ENCODE data around the gene PDS5B. TPM values are rescaled to one million over a fixed set of nuclear protein-coding genes. Genes with fewer than 3 reads are reported as not detected.

PDS5B gene
- total RNA-seq, 1 donor from 2014 or later, result 49.4 TPM

- TF ChIP-seq POLR2A (IDR thresholded peaks at IDR 0.05) (no peak), POLR2AphosphoS5 (IDR thresholded peaks at IDR 0.05; ENCODE audit: insufficient read depth in 1 of 2, low read depth in 1 of 2) (no peak), CTCF (IDR thresholded peaks at IDR 0.05) (no peak)
- intact Hi-C loops (cut with DNase I), result no loop called here
- no peak overlapping the region for H3K27ac ChIP-seq
- no peaks in the 10 kb centered on the region for H3K36me3 ChIP-seq
- H3K27me3 ChIP-seq, result no peaks in the 10 kb centered on the region
- peaks cover 39% of the 10 kb centered on the region for H3K4me1 ChIP-seq
- DNase-seq (ENCODE audit: extremely low spot score in 2 of 2), result no peak
- H3K4me3 ChIP-seq, result no peak overlapping the region
- H3K9me3 ChIP-seq, result no peaks in the 10 kb centered on the region
Observed at GRCh38 chr13:32735859-32736258, 149.6 kb downstream of the PDS5B start.

GRCh38 chr13:32736648-32737047, 150.4 kb downstream of the PDS5B start:
- Histone ChIP-seq H3K9me3 (no peaks in the 10 kb centered on the region), H3K36me3 (no peaks in the 10 kb centered on the region), H3K4me3 (peak overlapping the region in 1 of 2 donors; percentile 28), H3K27ac (peak overlapping the region; percentile 51), H3K4me1 (peaks cover 31% of the 10 kb centered on the region), H3K27me3 (no peaks in the 10 kb centered on the region)
- TF ChIP-seq POLR2AphosphoS5 (IDR thresholded peaks at IDR 0.05; ENCODE audit: insufficient read depth in 1 of 2, low read depth in 1 of 2) (no peak), POLR2A (IDR thresholded peaks at IDR 0.05) (no peak), CTCF (IDR thresholded peaks at IDR 0.05) (no peak)
- intact Hi-C loops (cut with DNase I), result no loop called here
- no peak for DNase-seq (ENCODE audit: extremely low spot score in 2 of 2)

- Histone ChIP-seq H3K4me1 (peaks cover 27% of the 10 kb centered on the region), H3K36me3 (no peaks in the 10 kb centered on the region), H3K27ac (peak overlapping the region; percentile 51), H3K27me3 (no peaks in the 10 kb centered on the region), H3K9me3 (no peaks in the 10 kb centered on the region), H3K4me3 (peak overlapping the region; percentile 9 to 28)
- intact Hi-C loops (cut with DNase I), result no loop called here
- no peak for DNase-seq (ENCODE audit: extremely low spot score in 2 of 2)
- TF ChIP-seq POLR2AphosphoS5 (IDR thresholded peaks at IDR 0.05; ENCODE audit: insufficient read depth in 1 of 2, low read depth in 1 of 2), result no peak
Observed at GRCh38 chr13:32737111-32737571, 150.9 kb downstream of the PDS5B start.

GRCh38 chr13:32737679-32738078, 151.4 kb downstream of the PDS5B start:
- H3K4me3 ChIP-seq, result peak overlapping the region; percentile 9 to 28
- H3K27ac ChIP-seq, result peak overlapping the region; percentile 51
- no peaks in the 10 kb centered on the region for H3K36me3 ChIP-seq
- H3K27me3 ChIP-seq, result no peaks in the 10 kb centered on the region
- no peak for DNase-seq (ENCODE audit: extremely low spot score in 2 of 2)
- H3K9me3 ChIP-seq, result no peaks in the 10 kb centered on the region
- intact Hi-C loops (cut with DNase I), result no loop called here
- no peak for TF ChIP-seq POLR2A (IDR thresholded peaks at IDR 0.05)
- peaks cover 22% of the 10 kb centered on the region for H3K4me1 ChIP-seq

DNA sequence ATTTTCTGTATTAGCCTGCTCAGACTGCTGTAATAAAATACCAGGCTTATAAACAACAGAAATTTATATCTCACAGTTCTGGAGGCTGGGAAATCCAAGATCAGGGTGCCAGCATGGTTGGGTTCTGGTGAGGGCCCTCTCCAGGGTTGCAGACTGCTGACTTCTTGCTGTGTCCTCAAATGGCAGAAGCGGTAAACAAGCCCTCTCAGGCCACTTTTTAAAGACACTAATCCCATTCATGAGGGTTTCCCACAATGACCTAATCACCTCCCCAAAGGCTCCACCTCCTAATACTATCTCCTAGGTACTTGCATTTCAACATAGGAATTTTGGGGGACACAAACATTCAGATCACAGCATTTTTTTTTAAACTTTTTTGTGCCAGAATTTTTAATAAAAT, 159.3 kb downstream of the PDS5B start:
- H3K4me1 ChIP-seq, result no peaks in the 10 kb centered on the region
- intact Hi-C loops (cut with DNase I), result no loop called here
- TF ChIP-seq POLR2AphosphoS5 (IDR thresholded peaks at IDR 0.05; ENCODE audit: insufficient read depth in 1 of 2, low read depth in 1 of 2) (no peak), CTCF (IDR thresholded peaks at IDR 0.05) (no peak), POLR2A (IDR thresholded peaks at IDR 0.05) (no peak)
- H3K4me3 ChIP-seq, result no peak overlapping the region
- peaks cover 0 to 10% of the 10 kb centered on the region in 2 donors for H3K36me3 ChIP-seq
- DNase-seq (ENCODE audit: extremely low spot score in 2 of 2), result no peak
- H3K27me3 ChIP-seq, result no peaks in the 10 kb centered on the region
- H3K9me3 ChIP-seq, result no peaks in the 10 kb centered on the region
- H3K27ac ChIP-seq, result no peak overlapping the region

- intact Hi-C loops (cut with DNase I), result no loop called here
- DNase-seq (ENCODE audit: extremely low spot score in 2 of 2), result no peak
- Histone ChIP-seq H3K27ac (no peak overlapping the region), H3K36me3 (peaks cover 0 to 10% of the 10 kb centered on the region in 2 donors), H3K9me3 (no peaks in the 10 kb centered on the region), H3K4me1 (no peaks in the 10 kb centered on the region), H3K27me3 (no peaks in the 10 kb centered on the region), H3K4me3 (no peak overlapping the region)
- TF ChIP-seq POLR2A (IDR thresholded peaks at IDR 0.05) (no peak), POLR2AphosphoS5 (IDR thresholded peaks at IDR 0.05; ENCODE audit: insufficient read depth in 1 of 2, low read depth in 1 of 2) (no peak), CTCF (IDR thresholded peaks at IDR 0.05) (no peak)
Observed at GRCh38 chr13:32746474-32746873, 160.2 kb downstream of the PDS5B start.
